ENCODE results near the gene ZNF519.
"Not testable (repeated sequence)": the region's sequence is repeated elsewhere in the genome, so short reads cannot be mapped to it uniquely, and the experiment has no call there.

Gene ZNF519

GRCh38 chr18:14170367-14171036 lies 38.3 kb upstream of the ZNF519 start:
- H3K9me3 ChIP-seq (ENCODE audit: insufficient read depth, low read depth, low read length); H3K4me1 ChIP-seq (ENCODE audit: insufficient read depth, low read length); H3K36me3 ChIP-seq (ENCODE audit: insufficient read depth, low read depth, low read length); H3K27me3 ChIP-seq (ENCODE audit: insufficient read depth, low read length); H3K27ac ChIP-seq (ENCODE audit: low read length); H3K4me3 ChIP-seq (ENCODE audit: low read length); H3K9ac ChIP-seq (ENCODE audit: low read depth, low read length): not testable (repeated sequence)

GRCh38 chr18:14162915-14163314 lies 30.7 kb upstream of the ZNF519 start:
- not testable (repeated sequence) for H3K4me1 ChIP-seq (ENCODE audit: insufficient read depth, low read length); H3K27ac ChIP-seq (ENCODE audit: low read length); H3K9ac ChIP-seq (ENCODE audit: low read depth, low read length)

GRCh38 chr18:14151564-14152113 lies 19.4 kb upstream of the ZNF519 start:
- not testable (repeated sequence) for H3K9me3 ChIP-seq (ENCODE audit: insufficient read depth, low read depth, low read length); H3K4me3 ChIP-seq (ENCODE audit: low read length); H3K4me1 ChIP-seq (ENCODE audit: insufficient read depth, low read length); H3K36me3 ChIP-seq (ENCODE audit: insufficient read depth, low read depth, low read length); H3K27ac ChIP-seq (ENCODE audit: low read length); H3K9ac ChIP-seq (ENCODE audit: low read depth, low read length); H3K27me3 ChIP-seq (ENCODE audit: insufficient read depth, low read length)

More at GRCh38 chr18:14162915-14163314, 30.7 kb upstream of the ZNF519 start:
- not testable (repeated sequence) for H3K27me3 ChIP-seq (ENCODE audit: insufficient read depth, low read length); H3K9me3 ChIP-seq (ENCODE audit: insufficient read depth, low read depth, low read length); H3K4me3 ChIP-seq (ENCODE audit: low read length); H3K36me3 ChIP-seq (ENCODE audit: insufficient read depth, low read depth, low read length)

GRCh38 chr18:14150766-14151165 lies 18.5 kb upstream of the ZNF519 start:
- not testable (repeated sequence) for H3K27ac ChIP-seq (ENCODE audit: low read length); H3K27me3 ChIP-seq (ENCODE audit: insufficient read depth, low read length); H3K9me3 ChIP-seq (ENCODE audit: insufficient read depth, low read depth, low read length); H3K4me3 ChIP-seq (ENCODE audit: low read length); H3K9ac ChIP-seq (ENCODE audit: low read depth, low read length); H3K36me3 ChIP-seq (ENCODE audit: insufficient read depth, low read depth, low read length); H3K4me1 ChIP-seq (ENCODE audit: insufficient read depth, low read length)

- H3K4me1 ChIP-seq (ENCODE audit: insufficient read depth, low read length); H3K9me3 ChIP-seq (ENCODE audit: insufficient read depth, low read depth, low read length); H3K36me3 ChIP-seq (ENCODE audit: insufficient read depth, low read depth, low read length); H3K27ac ChIP-seq (ENCODE audit: low read length); H3K9ac ChIP-seq (ENCODE audit: low read depth, low read length); H3K4me3 ChIP-seq (ENCODE audit: low read length); H3K27me3 ChIP-seq (ENCODE audit: insufficient read depth, low read length): not testable (repeated sequence)
Measured at GRCh38 chr18:14149916-14150420, 17.7 kb upstream of the ZNF519 start.

GRCh38 chr18:14149121-14149850 lies 17.1 kb upstream of the ZNF519 start:
- H3K36me3 ChIP-seq (ENCODE audit: insufficient read depth, low read depth, low read length); H3K27me3 ChIP-seq (ENCODE audit: insufficient read depth, low read length); H3K9me3 ChIP-seq (ENCODE audit: insufficient read depth, low read depth, low read length); H3K4me3 ChIP-seq (ENCODE audit: low read length); H3K4me1 ChIP-seq (ENCODE audit: insufficient read depth, low read length); H3K9ac ChIP-seq (ENCODE audit: low read depth, low read length); H3K27ac ChIP-seq (ENCODE audit: low read length): not testable (repeated sequence)

GRCh38 chr18:14147935-14148865 lies 16.0 kb upstream of the ZNF519 start:
- not testable (repeated sequence) for H3K9me3 ChIP-seq (ENCODE audit: insufficient read depth, low read depth, low read length); H3K9ac ChIP-seq (ENCODE audit: low read depth, low read length); H3K27ac ChIP-seq (ENCODE audit: low read length); H3K27me3 ChIP-seq (ENCODE audit: insufficient read depth, low read length); H3K36me3 ChIP-seq (ENCODE audit: insufficient read depth, low read depth, low read length); H3K4me1 ChIP-seq (ENCODE audit: insufficient read depth, low read length); H3K4me3 ChIP-seq (ENCODE audit: low read length)

- H3K9ac ChIP-seq (ENCODE audit: low read depth, low read length); H3K9me3 ChIP-seq (ENCODE audit: insufficient read depth, low read depth, low read length); H3K27me3 ChIP-seq (ENCODE audit: insufficient read depth, low read length); H3K4me1 ChIP-seq (ENCODE audit: insufficient read depth, low read length); H3K36me3 ChIP-seq (ENCODE audit: insufficient read depth, low read depth, low read length); H3K27ac ChIP-seq (ENCODE audit: low read length); H3K4me3 ChIP-seq (ENCODE audit: low read length): not testable (repeated sequence)
Measured at GRCh38 chr18:14146771-14147170, 14.5 kb upstream of the ZNF519 start.

GRCh38 chr18:14145581-14146338 lies 13.5 kb upstream of the ZNF519 start:
- not testable (repeated sequence) for H3K4me3 ChIP-seq (ENCODE audit: low read length); H3K27ac ChIP-seq (ENCODE audit: low read length); H3K9ac ChIP-seq (ENCODE audit: low read depth, low read length); H3K36me3 ChIP-seq (ENCODE audit: insufficient read depth, low read depth, low read length); H3K4me1 ChIP-seq (ENCODE audit: insufficient read depth, low read length); H3K9me3 ChIP-seq (ENCODE audit: insufficient read depth, low read depth, low read length); H3K27me3 ChIP-seq (ENCODE audit: insufficient read depth, low read length)

- not testable (repeated sequence) for H3K36me3 ChIP-seq (ENCODE audit: insufficient read depth, low read depth, low read length); H3K9ac ChIP-seq (ENCODE audit: low read depth, low read length); H3K27me3 ChIP-seq (ENCODE audit: insufficient read depth, low read length); H3K9me3 ChIP-seq (ENCODE audit: insufficient read depth, low read depth, low read length); H3K4me1 ChIP-seq (ENCODE audit: insufficient read depth, low read length); H3K27ac ChIP-seq (ENCODE audit: low read length); H3K4me3 ChIP-seq (ENCODE audit: low read length)
Measured at GRCh38 chr18:14145021-14145420, 12.8 kb upstream of the ZNF519 start.

GRCh38 chr18:14144628-14144895 lies 12.3 kb upstream of the ZNF519 start:
- Histone ChIP-seq H3K36me3 (ENCODE audit: insufficient read depth, low read depth, low read length) (no peaks in the 10 kb centered on the region), H3K27ac (ENCODE audit: low read length) (no peak overlapping the region), H3K4me1 (ENCODE audit: insufficient read depth, low read length) (no peaks in the 10 kb centered on the region), H3K9me3 (ENCODE audit: insufficient read depth, low read depth, low read length) (no peaks in the 10 kb centered on the region), H3K9ac (ENCODE audit: low read depth, low read length) (no peak overlapping the region), H3K4me3 (ENCODE audit: low read length) (no peak overlapping the region), H3K27me3 (ENCODE audit: insufficient read depth, low read length) (no peaks in the 10 kb centered on the region)

Measured in iPS-20b (cell line).